ENCODE measurements around the gene EXO5.
A peak's percentile ranks its signal among the peaks of the same experiment; 100 is the strongest.

EXO5 gene

GRCh38 chr1:40508375-40509341 is at the start of gene EXO5:
TSS of gene EXO5 (plus strand) at chr1:40508767. CDS start at chr1:40514545, 5,778 bp downstream.
- TF ChIP-seq ZNF274 (IDR thresholded peaks at IDR 0.05; ENCODE audit: low read depth, low read length): no peak
- TF ChIP-seq SUZ12 (IDR thresholded peaks at IDR 0.05; ENCODE audit: extremely low read depth, insufficient read depth, insufficient read length): no peak
- no peak for TF ChIP-seq YY1 (IDR thresholded peaks at IDR 0.05; ENCODE audit: insufficient read depth, insufficient read length)
- H3K4me1 ChIP-seq (ENCODE audit: insufficient read depth, insufficient read length): no peaks in the 10 kb centered on the region
- peak; percentile 61 for DNase-seq (ENCODE audit: low read depth, low spot score)
- peaks cover 3% of the 10 kb centered on the region for H3K27me3 ChIP-seq (ENCODE audit: insufficient read depth, insufficient read length)
- peaks cover 40% of the 10 kb centered on the region for H3K9me3 ChIP-seq (ENCODE audit: insufficient read depth, low read length)
- H3K9ac ChIP-seq (ENCODE audit: insufficient read length, low read depth): peak within 1 kb of the TSS; percentile 94
- H3K4me3 ChIP-seq (ENCODE audit: insufficient read length, low read depth): peak within 1 kb of the TSS; percentile 81
- H3K36me3 ChIP-seq (ENCODE audit: insufficient read depth, insufficient read length, low read length): peaks cover 14% of the 10 kb centered on the region

DNA sequence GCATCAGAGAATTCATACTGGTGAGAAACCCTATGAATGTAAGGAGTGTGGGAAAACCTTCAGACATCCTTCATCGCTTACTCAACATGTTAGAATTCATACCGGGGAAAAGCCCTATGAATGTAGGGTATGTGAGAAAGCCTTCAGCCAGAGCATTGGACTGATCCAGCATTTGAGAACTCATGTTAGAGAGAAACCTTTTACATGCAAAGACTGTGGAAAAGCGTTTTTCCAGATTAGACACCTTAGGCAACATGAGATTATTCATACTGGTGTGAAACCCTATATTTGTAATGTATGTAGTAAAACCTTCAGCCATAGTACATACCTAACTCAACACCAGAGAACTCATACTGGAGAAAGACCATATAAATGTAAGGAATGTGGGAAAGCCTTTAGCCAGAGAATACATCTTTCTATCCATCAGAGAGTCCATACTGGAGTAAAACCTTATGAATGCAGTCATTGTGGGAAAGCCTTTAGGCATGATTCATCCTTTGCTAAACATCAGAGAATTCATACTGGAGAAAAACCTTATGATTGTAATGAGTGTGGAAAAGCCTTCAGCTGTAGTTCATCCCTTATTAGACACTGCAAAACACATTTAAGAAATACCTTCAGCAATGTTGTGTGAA is 45.5 kb upstream of the EXO5 start:
- no peaks in the 10 kb centered on the region for H3K4me1 ChIP-seq (ENCODE audit: insufficient read depth, insufficient read length)
- H3K36me3 ChIP-seq (ENCODE audit: insufficient read depth, insufficient read length, low read length): peaks cover 28% of the 10 kb centered on the region
- H3K9ac ChIP-seq (ENCODE audit: insufficient read length, low read depth): no peak overlapping the region
- DNase-seq (ENCODE audit: low read depth, low spot score): no peak
- no peak overlapping the region for H3K4me3 ChIP-seq (ENCODE audit: insufficient read length, low read depth)
- peaks cover 100% of the 10 kb centered on the region for H3K9me3 ChIP-seq (ENCODE audit: insufficient read depth, low read length)
- TF ChIP-seq YY1 (IDR thresholded peaks at IDR 0.05; ENCODE audit: insufficient read depth, insufficient read length) (no peak), SUZ12 (IDR thresholded peaks at IDR 0.05; ENCODE audit: extremely low read depth, insufficient read depth, insufficient read length) (no peak), ZNF274 (IDR thresholded peaks at IDR 0.05; ENCODE audit: low read depth, low read length) (peak; percentile 100)
- H3K27me3 ChIP-seq (ENCODE audit: insufficient read depth, insufficient read length): no peaks in the 10 kb centered on the region

DNA sequence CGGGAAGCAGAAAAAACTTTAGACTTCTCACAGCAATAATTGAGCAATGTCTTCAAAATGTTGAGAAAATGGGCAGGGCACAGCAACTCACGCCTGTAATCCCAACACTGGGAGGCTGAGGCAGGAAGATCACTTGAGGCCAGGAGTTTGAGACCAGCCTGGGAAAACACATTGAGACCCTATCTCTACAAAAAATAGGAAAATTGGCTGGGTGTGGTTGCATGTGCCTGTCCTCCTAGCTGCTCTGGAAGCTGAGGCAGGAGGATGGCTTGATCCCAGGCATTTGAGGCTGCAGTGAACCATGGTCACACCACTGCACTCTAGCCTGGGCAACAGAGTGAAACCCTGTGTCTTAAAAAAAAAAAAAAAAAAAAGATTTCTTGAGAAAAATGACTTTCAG is 39.2 kb upstream of the EXO5 start:
- Histone ChIP-seq H3K9me3 (ENCODE audit: insufficient read depth, low read length) (peaks cover 87% of the 10 kb centered on the region), H3K27me3 (ENCODE audit: insufficient read depth, insufficient read length) (no peaks in the 10 kb centered on the region), H3K4me1 (ENCODE audit: insufficient read depth, insufficient read length) (no peaks in the 10 kb centered on the region), H3K4me3 (ENCODE audit: insufficient read length, low read depth) (no peak overlapping the region), H3K36me3 (ENCODE audit: insufficient read depth, insufficient read length, low read length) (peaks cover under 1% of the 10 kb centered on the region), H3K9ac (ENCODE audit: insufficient read length, low read depth) (no peak overlapping the region)
- no peak for DNase-seq (ENCODE audit: low read depth, low spot score)
- TF ChIP-seq ZNF274 (IDR thresholded peaks at IDR 0.05; ENCODE audit: low read depth, low read length) (no peak), SUZ12 (IDR thresholded peaks at IDR 0.05; ENCODE audit: extremely low read depth, insufficient read depth, insufficient read length) (no peak), YY1 (IDR thresholded peaks at IDR 0.05; ENCODE audit: insufficient read depth, insufficient read length) (no peak)

DNA sequence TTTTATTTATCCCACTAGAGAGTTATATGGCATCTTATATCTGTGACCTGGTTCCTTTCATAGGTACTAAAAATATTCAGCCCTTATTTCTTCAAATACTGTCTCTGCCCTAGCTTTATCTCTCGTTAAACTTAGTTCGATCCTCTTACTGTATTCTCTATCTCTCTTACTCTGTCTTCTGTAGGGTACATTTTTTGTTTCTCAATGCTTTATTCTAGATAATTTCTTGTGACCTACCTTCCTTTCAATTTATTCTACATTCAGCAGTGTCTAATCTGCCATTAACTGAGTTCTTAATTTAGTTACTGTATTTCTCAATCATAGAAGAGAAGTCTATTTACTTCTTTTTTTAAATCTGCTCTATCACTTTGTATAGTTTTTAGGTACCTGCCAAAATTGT is 33.3 kb upstream of the EXO5 start:
- no peak for TF ChIP-seq ZNF274 (IDR thresholded peaks at IDR 0.05; ENCODE audit: low read depth, low read length)
- TF ChIP-seq SUZ12 (IDR thresholded peaks at IDR 0.05; ENCODE audit: extremely low read depth, insufficient read depth, insufficient read length): no peak
- TF ChIP-seq YY1 (IDR thresholded peaks at IDR 0.05; ENCODE audit: insufficient read depth, insufficient read length): no peak

GRCh38 chr1:40476924-40477677 is 31.5 kb upstream of the EXO5 start, which contains the start of gene ZFP69:
TSS of gene ZFP69 (plus strand) at chr1:40477290. CDS start at chr1:40479362, 2,072 bp downstream.
- peaks cover 36% of the 10 kb centered on the region for H3K9me3 ChIP-seq (ENCODE audit: insufficient read depth, low read length)
- peaks cover 9% of the 10 kb centered on the region for H3K27me3 ChIP-seq (ENCODE audit: insufficient read depth, insufficient read length)
- peaks cover 17% of the 10 kb centered on the region for H3K36me3 ChIP-seq (ENCODE audit: insufficient read depth, insufficient read length, low read length)
- H3K4me1 ChIP-seq (ENCODE audit: insufficient read depth, insufficient read length): no peaks in the 10 kb centered on the region
- H3K4me3 ChIP-seq (ENCODE audit: insufficient read length, low read depth): peak within 1 kb of the TSS; percentile 88
- TF ChIP-seq ZNF274 (IDR thresholded peaks at IDR 0.05; ENCODE audit: low read depth, low read length): no peak
- no peak for TF ChIP-seq SUZ12 (IDR thresholded peaks at IDR 0.05; ENCODE audit: extremely low read depth, insufficient read depth, insufficient read length)
- TF ChIP-seq YY1 (IDR thresholded peaks at IDR 0.05; ENCODE audit: insufficient read depth, insufficient read length): no peak
- H3K9ac ChIP-seq (ENCODE audit: insufficient read length, low read depth): peak within 1 kb of the TSS; percentile 96
- peak; percentile 35 for DNase-seq (ENCODE audit: low read depth, low spot score)

More for the DNA sequence above, 33.3 kb upstream of the EXO5 start:
- DNase-seq (ENCODE audit: low read depth, low spot score): no peak
- peaks cover 9% of the 10 kb centered on the region for H3K36me3 ChIP-seq (ENCODE audit: insufficient read depth, insufficient read length, low read length)
- peaks cover 47% of the 10 kb centered on the region for H3K9me3 ChIP-seq (ENCODE audit: insufficient read depth, low read length)
- H3K4me1 ChIP-seq (ENCODE audit: insufficient read depth, insufficient read length): no peaks in the 10 kb centered on the region
- no peak overlapping the region for H3K9ac ChIP-seq (ENCODE audit: insufficient read length, low read depth)
- no peak overlapping the region for H3K4me3 ChIP-seq (ENCODE audit: insufficient read length, low read depth)
- H3K27me3 ChIP-seq (ENCODE audit: insufficient read depth, insufficient read length): peaks cover 9% of the 10 kb centered on the region

- Histone ChIP-seq H3K36me3 (ENCODE audit: insufficient read depth, insufficient read length, low read length) (peaks cover 23% of the 10 kb centered on the region), H3K9me3 (ENCODE audit: insufficient read depth, low read length) (peaks cover 35% of the 10 kb centered on the region), H3K27me3 (ENCODE audit: insufficient read depth, insufficient read length) (peaks cover 9% of the 10 kb centered on the region), H3K9ac (ENCODE audit: insufficient read length, low read depth) (peak overlapping the region; percentile 96), H3K4me3 (ENCODE audit: insufficient read length, low read depth) (peak overlapping the region; percentile 88), H3K4me1 (ENCODE audit: insufficient read depth, insufficient read length) (no peaks in the 10 kb centered on the region)
- peak; percentile 15 for DNase-seq (ENCODE audit: low read depth, low spot score)
- TF ChIP-seq YY1 (IDR thresholded peaks at IDR 0.05; ENCODE audit: insufficient read depth, insufficient read length) (no peak), ZNF274 (IDR thresholded peaks at IDR 0.05; ENCODE audit: low read depth, low read length) (no peak), SUZ12 (IDR thresholded peaks at IDR 0.05; ENCODE audit: extremely low read depth, insufficient read depth, insufficient read length) (no peak)
Measured at GRCh38 chr1:40477678-40478053, 30.9 kb upstream of the EXO5 start.

Data from NT2/D1 (cell line).